SU-DHL-6 (cell line): Measurements from ENCODE around the gene AP1S3.
"Not testable (repeated sequence)": the region's sequence is repeated elsewhere in the genome, so short reads cannot be mapped to it uniquely, and the experiment has no call there.

Experiments used
- H2AFZ ChIP-seq: fragments of 200-600 bp; sonication (generic); 2 replicates; pipeline ENCODE4 v1.6.1; 2014; ENCODE audit warnings: low read depth, mild to moderate bottlenecking, moderate library complexity, mixed read lengths, antibody characterized with exemption, low read length; ENCODE audit not compliant: severe bottlenecking
- H3F3A ChIP-seq: fragments of 200-600 bp; shearing (Covaris generic); 2 replicates; pipeline ENCODE4 v1.6.0; 2016; ENCODE audit warnings: antibody characterized with exemption, mild to moderate bottlenecking; ENCODE audit not compliant: insufficient read depth
- H3K27ac ChIP-seq: fragments of 200-600 bp; sonication (generic); 2 replicates; pipeline ENCODE4 v1.5.1; 2016; ENCODE audit warnings: low read depth, mild to moderate bottlenecking, low read length, moderate library complexity, mixed read lengths
- H3K27me3 ChIP-seq: fragments of 200-600 bp; sonication (generic), shearing (Covaris generic); 2 replicates; pipeline ENCODE4 v1.6.0; 2014; ENCODE audit warnings: mild to moderate bottlenecking, low read length
- H3K36me3 ChIP-seq: fragments of 200-600 bp; sonication (generic); 2 replicates; pipeline ENCODE4 v1.6.1; 2014; ENCODE audit warnings: mild to moderate bottlenecking, low read length, mixed read lengths
- H3K4me2 ChIP-seq: fragments of 300-600, 200-600 bp; shearing (Covaris generic), sonication (generic); 2 replicates; pipeline ENCODE4 v1.6.0; 2014; ENCODE audit warnings: low read length, low read depth, mild to moderate bottlenecking; ENCODE audit not compliant: poor library complexity, severe bottlenecking
- H3K4me3 ChIP-seq: fragments of 200-600 bp; sonication (generic); 2 replicates; pipeline ENCODE4 v1.5.1; 2014; ENCODE audit warnings: antibody characterized with exemption, low read length, mild to moderate bottlenecking, mixed read lengths; ENCODE audit not compliant: insufficient read depth, poor library complexity, severe bottlenecking
- H3K79me2 ChIP-seq: fragments of 200-600 bp; sonication (generic); 2 replicates; pipeline ENCODE4 v1.6.1; 2014; ENCODE audit warnings: mild to moderate bottlenecking, low read length, moderate library complexity; ENCODE audit not compliant: insufficient read depth
- H3K9ac ChIP-seq: fragments of 200-600 bp; sonication (generic); 2 replicates; pipeline ENCODE4 v1.7.0; 2014; ENCODE audit warnings: mild to moderate bottlenecking, low read length
- H3K9me2 ChIP-seq: fragments of 200-600 bp; sonication (generic); replicated peaks from 2 replicates; pipeline ENCODE4 v1.6.1; 2014; ENCODE audit warnings: low read length; ENCODE audit not compliant: insufficient read depth
- H3K9me3 ChIP-seq: fragments of 200-600 bp; sonication (generic); 2 replicates; pipeline ENCODE4 v1.6.1; 2014; ENCODE audit warnings: low read length, mixed read lengths; ENCODE audit not compliant: insufficient read depth
- H4K20me1 ChIP-seq: fragments of 200-600 bp; sonication (generic); 2 replicates; pipeline ENCODE4 v1.6.1; 2014; ENCODE audit warnings: low read depth, mild to moderate bottlenecking, antibody characterized with exemption, low read length, moderate library complexity, mixed read lengths
- EZH2phosphoT487 ChIP-seq: fragments of 200-600 bp; sonication (generic), shearing (Covaris generic); conservative IDR thresholded peaks from 2 replicates; pipeline ENCODE4 v1.6.1; 2018; ENCODE audit warnings: mild to moderate bottlenecking, antibody characterized with exemption, low read length, moderate library complexity, mixed read lengths
- TF ChIP-seq, protein P1 (sequence below): fragments of 200-600 bp; sonication (generic); IDR thresholded peaks from one replicate; pipeline ENCODE4 v1.5.1; 2017; ENCODE audit warnings: antibody characterized with exemption, mild to moderate bottlenecking, low read length, moderate library complexity; ENCODE audit not compliant: insufficient read depth, poor library complexity, severe bottlenecking

Gene AP1S3

DNA sequence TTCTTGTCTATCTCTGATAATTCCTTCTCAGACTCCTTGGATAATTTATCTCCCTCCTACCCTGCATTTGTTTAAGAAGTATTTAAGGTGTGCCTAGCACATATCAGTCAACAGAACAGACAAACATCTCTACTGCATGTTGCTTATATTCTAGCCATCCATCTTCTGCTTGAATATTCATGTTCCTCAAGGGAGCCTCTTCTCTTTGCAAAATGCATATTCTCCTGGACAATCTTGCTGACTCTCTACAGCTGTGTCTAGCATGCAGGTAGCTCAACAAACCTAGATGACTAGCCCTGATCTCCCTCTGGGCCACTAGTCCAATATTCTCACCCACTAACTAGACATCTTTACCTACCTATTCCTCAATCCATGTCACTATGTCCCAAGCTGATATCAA, 70.0 kb downstream of the AP1S3 start:
- Histone ChIP-seq H3K9ac (no peak overlapping the region), H3K79me2 (no peaks in the 10 kb centered on the region), H4K20me1 (no peaks in the 10 kb centered on the region), H2AFZ (no peak overlapping the region), H3K4me3 (no peak overlapping the region), H3K4me2 (no peak overlapping the region), H3K36me3 (no peaks in the 10 kb centered on the region), H3K27ac (no peak overlapping the region), H3K27me3 (no peaks in the 10 kb centered on the region), H3K9me3 (no peaks in the 10 kb centered on the region), H3K9me2 (no peaks in the 10 kb centered on the region), H3F3A (no peaks in the 10 kb centered on the region)
- TF ChIP-seq, protein P1, sequence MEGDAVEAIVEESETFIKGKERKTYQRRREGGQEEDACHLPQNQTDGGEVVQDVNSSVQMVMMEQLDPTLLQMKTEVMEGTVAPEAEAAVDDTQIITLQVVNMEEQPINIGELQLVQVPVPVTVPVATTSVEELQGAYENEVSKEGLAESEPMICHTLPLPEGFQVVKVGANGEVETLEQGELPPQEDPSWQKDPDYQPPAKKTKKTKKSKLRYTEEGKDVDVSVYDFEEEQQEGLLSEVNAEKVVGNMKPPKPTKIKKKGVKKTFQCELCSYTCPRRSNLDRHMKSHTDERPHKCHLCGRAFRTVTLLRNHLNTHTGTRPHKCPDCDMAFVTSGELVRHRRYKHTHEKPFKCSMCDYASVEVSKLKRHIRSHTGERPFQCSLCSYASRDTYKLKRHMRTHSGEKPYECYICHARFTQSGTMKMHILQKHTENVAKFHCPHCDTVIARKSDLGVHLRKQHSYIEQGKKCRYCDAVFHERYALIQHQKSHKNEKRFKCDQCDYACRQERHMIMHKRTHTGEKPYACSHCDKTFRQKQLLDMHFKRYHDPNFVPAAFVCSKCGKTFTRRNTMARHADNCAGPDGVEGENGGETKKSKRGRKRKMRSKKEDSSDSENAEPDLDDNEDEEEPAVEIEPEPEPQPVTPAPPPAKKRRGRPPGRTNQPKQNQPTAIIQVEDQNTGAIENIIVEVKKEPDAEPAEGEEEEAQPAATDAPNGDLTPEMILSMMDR = no peak
- TF ChIP-seq EZH2phosphoT487 = no peak

DNA sequence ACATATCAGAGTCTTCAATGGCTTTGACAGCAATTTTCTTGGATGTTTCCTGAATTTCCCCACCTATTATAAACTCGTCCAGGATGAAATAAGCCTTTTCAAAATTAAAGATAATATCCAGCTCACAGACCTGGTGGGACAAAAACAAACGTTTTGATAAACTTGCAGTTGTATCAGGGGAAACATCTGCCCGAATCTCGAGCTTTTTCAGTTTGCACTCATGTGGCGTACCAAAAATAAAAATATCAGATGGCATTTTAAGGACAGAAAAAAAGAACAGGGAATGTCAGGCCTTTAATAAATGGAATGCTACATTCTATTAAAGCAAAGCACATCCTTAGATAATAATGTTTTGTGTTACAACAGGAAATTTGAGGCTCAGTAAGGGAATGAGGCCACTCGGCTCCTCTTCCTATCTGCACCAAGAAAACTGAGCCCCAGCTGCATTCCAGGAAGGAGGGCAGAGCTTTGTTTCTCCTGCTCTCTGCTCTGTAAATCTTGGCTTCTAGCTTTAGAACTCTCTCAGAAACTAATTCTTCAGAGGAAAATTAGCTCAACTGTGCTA, 72.1 kb downstream of the AP1S3 start:
- Histone ChIP-seq H4K20me1 (no peaks in the 10 kb centered on the region), H3K9ac (no peak overlapping the region), H3K27ac (no peak overlapping the region), H3K36me3 (no peaks in the 10 kb centered on the region), H3K9me3 (no peaks in the 10 kb centered on the region), H3F3A (no peaks in the 10 kb centered on the region), H3K4me2 (no peak overlapping the region), H3K27me3 (no peaks in the 10 kb centered on the region), H3K4me3 (no peak overlapping the region), H3K9me2 (no peaks in the 10 kb centered on the region), H3K79me2 (no peaks in the 10 kb centered on the region), H2AFZ (no peak overlapping the region)
- TF ChIP-seq EZH2phosphoT487 = no peak
- TF ChIP-seq, protein P1 = no peak

GRCh38 chr2:223764796-223765195, 72.6 kb downstream of the AP1S3 start:
- TF ChIP-seq EZH2phosphoT487 = no peak
- Histone ChIP-seq H3F3A (no peaks in the 10 kb centered on the region), H3K36me3 (no peaks in the 10 kb centered on the region), H3K27ac (no peak overlapping the region), H3K9me3 (no peaks in the 10 kb centered on the region), H3K4me3 (no peak overlapping the region), H3K9ac (no peak overlapping the region), H2AFZ (no peak overlapping the region), H3K4me2 (no peak overlapping the region), H3K27me3 (no peaks in the 10 kb centered on the region), H4K20me1 (no peaks in the 10 kb centered on the region), H3K79me2 (no peaks in the 10 kb centered on the region), H3K9me2 (no peaks in the 10 kb centered on the region)

DNA sequence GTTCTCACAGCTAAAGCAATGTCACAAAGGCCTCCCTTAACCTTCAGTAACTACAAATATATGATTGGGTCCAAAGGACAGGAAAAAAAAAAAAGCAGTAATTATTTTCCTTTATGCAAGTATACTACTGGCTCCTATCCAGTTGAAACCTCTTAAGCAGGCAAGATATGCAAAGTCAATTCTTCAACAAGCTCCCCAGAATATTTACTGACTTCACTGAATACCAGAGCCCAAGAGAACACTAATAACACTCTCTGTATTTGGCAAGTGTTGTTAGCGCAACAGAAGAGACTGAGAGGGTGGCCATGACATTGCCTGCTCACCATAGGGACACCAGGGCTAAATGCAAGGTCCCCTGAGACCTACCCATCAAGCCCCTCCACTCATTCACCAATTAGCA, 74.5 kb downstream of the AP1S3 start:
- Histone ChIP-seq H3K36me3 (no peaks in the 10 kb centered on the region), H3K27ac (no peak overlapping the region), H4K20me1 (no peaks in the 10 kb centered on the region), H3K9ac (no peak overlapping the region), H3K27me3 (no peaks in the 10 kb centered on the region), H2AFZ (no peak overlapping the region), H3K9me3 (no peaks in the 10 kb centered on the region), H3K4me2 (no peak overlapping the region), H3K4me3 (no peak overlapping the region), H3K9me2 (no peaks in the 10 kb centered on the region), H3F3A (no peaks in the 10 kb centered on the region), H3K79me2 (no peaks in the 10 kb centered on the region)
- TF ChIP-seq EZH2phosphoT487 = no peak
- TF ChIP-seq, protein P1 = no peak

DNA sequence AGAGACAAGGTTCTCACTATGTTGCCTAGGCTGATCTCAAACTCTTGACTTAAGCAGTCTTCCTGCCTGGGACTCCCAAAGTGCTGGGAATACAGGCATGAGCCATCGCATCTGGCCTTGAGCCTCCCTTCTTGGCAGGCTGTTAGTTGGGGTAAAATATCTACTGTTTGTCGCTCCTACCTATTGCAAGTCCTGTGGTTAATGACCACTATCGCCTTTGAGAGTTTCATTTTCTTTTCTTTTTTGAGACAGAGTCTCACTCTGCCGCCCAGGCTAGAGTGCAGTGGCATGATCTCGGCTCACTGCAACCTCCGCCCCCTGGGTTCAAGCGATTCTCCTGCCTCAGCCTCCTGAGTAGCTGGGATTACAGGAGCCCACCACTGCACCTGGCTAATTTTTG, 75.6 kb downstream of the AP1S3 start:
- not testable (repeated sequence) for H3K9me3 ChIP-seq, H3K36me3 ChIP-seq, H2AFZ ChIP-seq, H3K79me2 ChIP-seq, H3K4me2 ChIP-seq, H3K4me3 ChIP-seq, H4K20me1 ChIP-seq, H3K27ac ChIP-seq, H3K9me2 ChIP-seq, H3K27me3 ChIP-seq, H3K9ac ChIP-seq, H3F3A ChIP-seq
